ENCODE results near the gene OPCML.

Gene OPCML

GRCh38 chr11:133176748-133177147 is 355.6 kb downstream of the OPCML start:
- in situ Hi-C loops (cut with MboI; ENCODE audit: low sequenced_read_pairs, unreplicated experiment): no loop called here
- no peak for DNase-seq (ENCODE audit: low spot score)
- TF ChIP-seq, protein P1, sequence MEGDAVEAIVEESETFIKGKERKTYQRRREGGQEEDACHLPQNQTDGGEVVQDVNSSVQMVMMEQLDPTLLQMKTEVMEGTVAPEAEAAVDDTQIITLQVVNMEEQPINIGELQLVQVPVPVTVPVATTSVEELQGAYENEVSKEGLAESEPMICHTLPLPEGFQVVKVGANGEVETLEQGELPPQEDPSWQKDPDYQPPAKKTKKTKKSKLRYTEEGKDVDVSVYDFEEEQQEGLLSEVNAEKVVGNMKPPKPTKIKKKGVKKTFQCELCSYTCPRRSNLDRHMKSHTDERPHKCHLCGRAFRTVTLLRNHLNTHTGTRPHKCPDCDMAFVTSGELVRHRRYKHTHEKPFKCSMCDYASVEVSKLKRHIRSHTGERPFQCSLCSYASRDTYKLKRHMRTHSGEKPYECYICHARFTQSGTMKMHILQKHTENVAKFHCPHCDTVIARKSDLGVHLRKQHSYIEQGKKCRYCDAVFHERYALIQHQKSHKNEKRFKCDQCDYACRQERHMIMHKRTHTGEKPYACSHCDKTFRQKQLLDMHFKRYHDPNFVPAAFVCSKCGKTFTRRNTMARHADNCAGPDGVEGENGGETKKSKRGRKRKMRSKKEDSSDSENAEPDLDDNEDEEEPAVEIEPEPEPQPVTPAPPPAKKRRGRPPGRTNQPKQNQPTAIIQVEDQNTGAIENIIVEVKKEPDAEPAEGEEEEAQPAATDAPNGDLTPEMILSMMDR (IDR thresholded peaks at IDR 0.05; ENCODE audit: borderline replicate concordance, control extremely low read depth, extremely low read depth, insufficient read depth, missing control alignments): no peak

DNA sequence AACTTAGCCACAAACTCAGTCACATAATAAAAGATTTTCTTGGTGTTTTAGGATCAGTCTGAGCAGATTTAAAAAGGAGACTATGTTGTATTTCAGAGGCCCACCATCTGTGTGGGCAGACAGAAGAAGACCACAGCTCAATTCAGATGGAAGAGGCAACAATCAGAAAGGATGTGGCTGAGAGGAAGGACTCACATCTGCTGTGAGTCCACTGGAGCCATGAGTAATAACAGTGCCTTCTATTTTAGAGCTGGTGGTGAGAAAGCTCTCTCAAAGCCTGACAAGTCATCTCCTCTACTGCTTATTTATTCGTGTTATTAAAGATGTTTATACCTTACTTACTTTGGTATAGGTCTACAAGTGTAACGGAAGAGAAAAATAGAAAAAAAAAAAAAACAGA is 357.2 kb downstream of the OPCML start:
- in situ Hi-C loops (cut with MboI; ENCODE audit: low sequenced_read_pairs, unreplicated experiment): no loop called here
- TF ChIP-seq, protein P1 (IDR thresholded peaks at IDR 0.05; ENCODE audit: borderline replicate concordance, control extremely low read depth, extremely low read depth, insufficient read depth, missing control alignments): no peak
- DNase-seq (ENCODE audit: low spot score): no peak

DNA sequence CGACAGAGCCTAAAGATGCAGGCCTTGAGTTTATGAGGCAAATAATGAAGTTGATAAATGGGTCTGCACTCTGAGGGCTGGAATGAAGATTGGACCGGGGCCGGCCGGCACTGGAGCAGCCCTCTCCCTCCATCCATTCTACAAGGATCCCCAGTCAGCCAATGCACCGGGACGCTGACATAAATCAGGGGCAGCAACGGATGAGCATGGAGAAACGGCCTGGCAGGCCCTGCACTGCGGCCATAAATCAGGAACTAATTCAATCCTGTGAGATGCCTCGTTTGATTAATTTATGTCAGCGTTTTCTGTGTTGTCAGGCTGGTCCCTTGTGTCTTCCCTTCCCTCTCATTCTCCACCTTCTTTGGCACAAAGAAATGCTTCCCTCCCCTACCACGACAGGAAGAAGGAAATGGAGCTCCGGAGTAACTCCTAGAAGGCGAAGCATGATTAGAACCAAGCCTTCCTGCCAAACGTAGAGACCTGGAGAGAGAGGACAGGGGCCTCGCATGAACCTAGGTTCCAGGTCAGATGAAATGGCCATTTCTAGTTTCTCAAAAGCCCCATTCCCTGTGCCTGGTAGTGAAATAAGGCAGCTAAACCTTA is 358.4 kb downstream of the OPCML start:
- TF ChIP-seq, protein P1 (IDR thresholded peaks at IDR 0.05; ENCODE audit: borderline replicate concordance, control extremely low read depth, extremely low read depth, insufficient read depth, missing control alignments): no peak
- in situ Hi-C loops (cut with MboI; ENCODE audit: low sequenced_read_pairs, unreplicated experiment): no loop called here
- DNase-seq (ENCODE audit: low spot score): no peak

- TF ChIP-seq, protein P1 (IDR thresholded peaks at IDR 0.05; ENCODE audit: borderline replicate concordance, control extremely low read depth, extremely low read depth, insufficient read depth, missing control alignments): no peak
- in situ Hi-C loops (cut with MboI; ENCODE audit: low sequenced_read_pairs, unreplicated experiment): no loop called here
These were observed 360.0 kb downstream of the OPCML start for GRCh38 chr11:133172349-133172748.

DNA sequence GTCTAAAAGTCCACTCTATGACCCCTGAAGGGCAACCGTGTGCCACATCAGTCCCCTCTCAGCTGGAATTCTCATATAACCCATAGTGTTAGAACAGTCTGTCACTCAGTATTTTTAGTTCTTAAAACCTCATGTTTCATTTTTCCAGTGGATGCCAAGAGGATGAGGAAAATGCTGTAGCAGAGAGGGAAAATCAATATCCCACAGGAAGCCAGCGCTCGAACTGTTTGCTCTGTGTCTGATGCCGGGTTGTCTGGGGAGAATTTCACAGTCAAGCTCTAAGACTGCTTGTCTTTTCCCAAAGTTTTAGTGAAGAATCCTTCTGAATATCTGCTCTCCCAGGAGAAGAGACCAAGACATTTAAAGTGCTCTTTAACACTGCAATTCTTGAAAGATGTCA is 360.9 kb downstream of the OPCML start:
- TF ChIP-seq, protein P1 (IDR thresholded peaks at IDR 0.05; ENCODE audit: borderline replicate concordance, control extremely low read depth, extremely low read depth, insufficient read depth, missing control alignments): no peak
- in situ Hi-C loops (cut with MboI; ENCODE audit: low sequenced_read_pairs, unreplicated experiment): no loop called here
- no peak for DNase-seq (ENCODE audit: low spot score)

More at GRCh38 chr11:133172349-133172748, 360.0 kb downstream of the OPCML start:
- no peak for DNase-seq (ENCODE audit: low spot score)

DNA sequence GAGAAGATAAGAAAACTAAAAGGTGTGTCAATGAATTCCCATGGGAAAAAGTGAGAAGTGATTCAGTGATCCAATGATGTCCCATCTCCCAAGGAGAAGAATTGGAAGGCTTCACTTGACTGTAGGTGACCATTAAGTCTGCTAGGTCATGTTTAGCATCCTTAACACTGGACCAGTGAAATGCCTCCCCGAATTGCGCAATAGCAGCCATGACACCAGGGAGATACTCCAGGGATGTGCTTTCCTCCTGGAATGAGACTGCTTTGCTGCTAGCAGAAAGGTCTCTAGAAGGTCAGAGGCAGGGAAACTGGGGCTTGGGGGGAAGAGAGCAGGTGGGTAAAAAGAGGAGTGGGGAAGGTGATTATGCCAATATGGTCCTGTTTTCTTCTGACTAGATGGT is 364.3 kb downstream of the OPCML start:
- DNase-seq (ENCODE audit: low spot score): no peak
- TF ChIP-seq, protein P1 (IDR thresholded peaks at IDR 0.05; ENCODE audit: borderline replicate concordance, control extremely low read depth, extremely low read depth, insufficient read depth, missing control alignments): no peak
- in situ Hi-C loops (cut with MboI; ENCODE audit: low sequenced_read_pairs, unreplicated experiment): no loop called here
